HG02973 (cell line): ENCODE data around the gene ST6GALNAC4.
A peak's percentile ranks its signal among the peaks of the same experiment; 100 is the strongest.

Experiments used
- ATAC-seq: cut with Tn5 transposase; IDR thresholded peaks from one replicate; pipeline ENCODE4 v1.9.1; 2021; ENCODE audit warnings: moderate library complexity; ENCODE audit not compliant: unreplicated experiment

Gene ST6GALNAC4

GRCh38 chr9:127915801-127916719 is 781 bp downstream of the ST6GALNAC4 start:
- no peak for ATAC-seq

DNA sequence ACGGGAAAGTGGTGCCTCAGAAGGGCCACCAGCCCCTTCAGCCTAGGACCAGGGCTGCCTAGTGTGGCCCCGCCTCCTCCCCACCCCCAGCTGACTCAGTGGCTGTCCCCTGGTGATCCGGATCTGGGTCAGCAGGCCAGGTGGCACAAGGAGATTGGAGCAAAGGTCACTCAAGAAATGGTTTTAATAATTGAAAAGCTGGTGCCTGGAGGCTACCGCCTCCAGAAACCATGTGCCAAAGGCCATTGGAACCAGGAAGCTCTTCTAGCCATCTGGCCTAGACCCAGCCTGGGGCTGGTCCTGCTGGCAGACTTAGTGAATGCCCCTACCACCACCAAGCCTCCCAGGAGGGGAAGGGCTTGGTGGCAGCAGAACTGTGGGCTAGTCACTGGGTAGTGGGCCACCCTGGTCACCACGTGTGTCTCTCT is 1.5 kb downstream of the ST6GALNAC4 start:
- ATAC-seq, result no peak

DNA sequence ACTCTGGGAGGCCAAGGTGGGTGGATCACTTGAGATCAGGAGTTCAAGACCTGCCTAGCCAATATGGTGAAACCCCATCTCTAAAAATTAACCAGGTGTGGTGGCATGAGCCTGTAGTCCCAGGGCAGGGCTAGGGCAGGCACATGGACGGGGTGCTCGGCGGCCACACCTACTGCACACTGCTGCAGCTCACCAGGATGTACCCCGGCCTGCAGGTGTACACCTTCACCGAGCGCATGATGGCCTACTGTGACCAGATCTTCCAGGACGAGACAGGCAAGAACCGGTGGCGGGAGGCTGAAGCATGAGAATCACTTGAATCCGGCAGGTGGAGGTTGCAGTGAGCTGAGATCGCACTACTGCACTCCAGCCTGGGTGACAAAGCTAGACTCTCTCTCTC is 3.2 kb downstream of the ST6GALNAC4 start:
- no peak for ATAC-seq

DNA sequence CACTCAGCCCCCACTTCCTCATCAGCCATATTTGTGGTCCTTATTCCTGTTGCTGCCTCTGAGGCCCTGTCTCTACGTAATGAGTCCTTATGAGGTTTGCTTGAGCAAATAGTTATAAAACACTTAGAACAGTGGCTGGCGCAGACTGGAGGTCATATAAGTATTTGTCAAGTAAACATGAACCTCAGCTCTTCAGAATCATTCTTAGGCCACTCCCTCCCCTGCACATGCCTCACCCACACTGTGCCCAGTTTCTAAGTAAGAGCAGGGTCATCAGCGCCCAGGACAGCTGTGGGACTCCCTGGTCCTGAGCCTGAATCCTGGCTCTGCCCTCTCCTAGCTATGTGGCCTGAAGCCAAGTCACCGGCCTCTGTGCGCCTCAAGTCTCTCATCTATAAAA is 4.0 kb downstream of the ST6GALNAC4 start:
- no peak for ATAC-seq

GRCh38 chr9:127912296-127912695 is 4.5 kb downstream of the ST6GALNAC4 start:
- ATAC-seq, result no peak

DNA sequence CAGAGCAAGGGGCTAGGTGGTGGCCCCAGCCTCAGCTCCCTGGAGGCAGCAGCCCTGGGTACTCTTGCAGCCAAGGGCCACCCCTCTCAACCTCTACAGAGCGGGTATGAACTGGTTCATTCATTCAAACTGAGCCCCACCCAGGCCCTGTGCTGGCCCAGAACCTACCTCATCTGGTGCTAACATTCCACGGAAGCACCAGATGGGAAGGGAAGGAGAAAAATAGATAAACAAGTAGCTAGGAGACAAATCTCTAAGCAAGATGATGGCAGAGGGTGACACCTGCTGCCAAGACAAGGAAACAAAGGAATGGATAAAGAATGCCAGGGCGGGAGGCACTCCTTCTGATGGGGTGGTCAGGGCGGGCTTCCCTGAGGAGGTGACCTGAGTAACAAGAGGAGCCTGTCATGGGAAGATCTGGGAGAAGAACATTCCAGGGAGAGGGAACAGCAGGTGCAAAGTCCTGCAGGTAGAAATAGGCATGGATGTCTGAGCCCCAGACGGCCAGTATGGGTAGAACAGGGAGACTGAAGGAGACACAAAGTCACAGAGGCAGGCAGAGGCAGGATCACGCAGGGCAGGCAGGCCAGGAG is 6.1 kb downstream of the ST6GALNAC4 start:
- no peak for ATAC-seq

GRCh38 chr9:127909839-127910273 is 7.0 kb downstream of the ST6GALNAC4 start:
- no peak for ATAC-seq

DNA sequence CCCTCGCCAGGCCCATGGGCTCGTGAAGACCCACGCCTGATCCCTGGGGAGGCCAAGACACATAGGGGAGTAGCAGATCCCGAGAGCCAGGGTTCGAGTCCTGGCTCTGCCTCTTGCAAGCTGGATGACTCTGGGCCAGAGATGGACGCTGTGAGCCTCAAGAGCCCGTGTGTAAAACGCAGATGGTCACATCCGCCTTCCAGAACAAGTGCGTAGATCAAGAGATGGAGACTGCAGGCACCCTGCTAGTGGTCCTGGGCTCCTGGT is 8.2 kb downstream of the ST6GALNAC4 start:
- ATAC-seq, result no peak

GRCh38 chr9:127907867-127908659 is 8.8 kb downstream of the ST6GALNAC4 start:
- no peak for ATAC-seq

GRCh38 chr9:127905788-127906191 is 11.1 kb downstream of the ST6GALNAC4 start:
- no peak for ATAC-seq

- no peak for ATAC-seq
These were observed 11.7 kb downstream of the ST6GALNAC4 start for GRCh38 chr9:127905004-127905728.

DNA sequence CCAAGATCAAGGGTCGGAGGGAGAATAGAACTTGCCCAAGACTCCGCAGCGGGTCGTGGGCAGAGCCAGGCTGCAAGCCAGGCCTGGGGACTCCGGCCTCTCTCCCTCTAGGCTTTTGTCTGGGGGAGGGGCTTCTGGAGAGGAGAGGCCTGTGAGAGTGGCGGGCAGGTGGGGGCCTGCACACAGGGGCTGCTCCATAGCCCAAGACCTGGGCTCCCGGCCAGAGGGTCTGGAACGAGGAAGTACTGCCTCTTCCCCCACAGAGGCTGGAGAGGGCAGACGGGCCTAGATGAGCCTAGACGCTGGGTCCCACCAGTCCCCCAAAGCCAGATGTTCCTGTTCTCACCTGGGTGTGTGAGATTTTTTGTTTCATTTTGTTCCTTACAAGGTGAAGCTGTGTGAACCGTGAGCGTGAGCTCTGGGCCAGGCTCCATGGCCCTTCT is 12.3 kb downstream of the ST6GALNAC4 start:
- ATAC-seq, result no peak

DNA sequence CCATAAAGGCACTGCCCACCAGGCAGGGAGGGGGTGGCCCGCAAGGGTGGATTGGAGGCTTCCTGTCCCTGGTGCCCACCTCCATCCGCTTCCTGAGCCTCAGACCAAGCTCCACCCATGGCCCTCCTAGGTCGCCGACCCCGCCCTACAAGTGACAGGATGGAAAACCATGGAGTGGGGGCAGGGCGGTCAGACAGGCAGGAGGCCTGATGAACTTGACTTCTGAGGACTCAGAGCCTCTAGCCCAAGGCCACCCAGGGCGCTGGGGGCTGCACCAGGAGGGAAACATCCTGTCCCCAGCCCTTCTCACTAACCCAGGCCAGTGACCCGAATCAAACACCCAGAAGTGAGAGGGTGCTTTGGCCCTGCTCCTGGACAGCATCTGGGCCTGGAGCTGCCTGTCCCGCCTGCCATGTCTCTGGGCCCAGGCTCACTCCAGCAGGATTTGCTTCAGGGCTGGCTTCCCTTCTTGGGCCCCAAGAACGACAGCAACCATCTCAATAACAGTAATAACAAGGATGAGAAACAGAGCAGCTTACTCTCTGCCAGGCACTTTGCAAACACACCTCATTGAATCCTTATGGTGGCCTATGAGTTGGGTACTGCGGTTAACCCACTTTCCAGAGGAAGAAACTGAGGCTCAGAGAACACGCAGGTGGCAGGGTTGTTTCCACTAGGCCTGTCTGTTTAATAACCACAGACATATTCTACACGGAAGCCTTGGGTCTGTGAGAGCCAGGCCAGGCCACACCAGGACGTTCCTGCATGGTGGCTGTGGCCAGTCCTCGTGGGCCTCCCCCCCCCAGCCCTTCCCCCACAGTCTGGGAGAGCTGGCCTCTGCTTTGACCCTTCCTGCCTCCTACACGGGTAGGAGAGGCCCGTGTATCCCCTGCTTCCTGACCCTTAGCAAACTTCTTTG is 13.0 kb downstream of the ST6GALNAC4 start:
- no peak for ATAC-seq

DNA sequence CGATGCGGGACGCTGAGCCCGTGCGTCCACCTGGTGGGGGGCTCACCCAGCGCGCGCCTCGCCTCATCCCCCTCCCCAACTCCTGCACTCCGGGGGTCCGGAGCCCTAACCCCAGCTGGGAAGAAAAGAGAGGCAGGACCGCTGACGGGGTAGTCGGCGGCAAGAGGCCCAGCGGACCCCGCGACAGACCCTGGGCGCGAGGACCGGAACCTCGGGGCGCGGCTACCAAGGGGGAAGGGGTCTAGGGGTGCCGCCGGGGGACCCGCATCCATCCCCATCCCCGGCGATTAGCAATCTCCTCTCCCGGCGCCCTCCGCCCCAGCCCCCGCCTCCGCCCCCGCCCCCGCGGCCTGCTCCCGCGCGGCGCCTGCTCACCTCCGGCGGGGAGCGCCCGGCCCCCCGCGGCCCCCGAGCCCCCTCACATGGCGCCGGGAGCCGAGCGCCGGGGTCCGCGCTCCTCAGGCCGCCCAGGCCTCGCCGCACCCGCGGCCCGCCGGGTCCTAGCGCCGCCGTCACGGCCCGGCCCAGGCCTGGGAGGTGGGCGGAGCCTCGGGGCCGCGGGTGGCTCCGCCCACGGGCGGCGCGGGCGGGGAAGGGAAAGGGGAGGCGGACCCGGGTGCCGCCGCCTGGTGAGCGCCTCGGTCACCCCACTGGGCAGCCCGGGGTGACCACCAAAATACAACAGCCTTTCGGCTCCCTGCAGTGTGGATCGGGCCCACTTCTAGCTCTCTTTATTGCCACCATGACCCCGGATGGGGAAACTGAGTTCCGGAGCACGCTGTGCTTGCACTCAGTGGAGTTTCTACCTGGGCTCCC is 17.5 kb downstream of the ST6GALNAC4 start, which contains the start of gene ST6GALNAC6:
ST6GALNAC6 (minus strand) TSS at position 476 of the 816 bp plus-strand sequence. CDS start 1,622 bp downstream, outside the sequence.
- peak; percentile 58 for ATAC-seq

DNA sequence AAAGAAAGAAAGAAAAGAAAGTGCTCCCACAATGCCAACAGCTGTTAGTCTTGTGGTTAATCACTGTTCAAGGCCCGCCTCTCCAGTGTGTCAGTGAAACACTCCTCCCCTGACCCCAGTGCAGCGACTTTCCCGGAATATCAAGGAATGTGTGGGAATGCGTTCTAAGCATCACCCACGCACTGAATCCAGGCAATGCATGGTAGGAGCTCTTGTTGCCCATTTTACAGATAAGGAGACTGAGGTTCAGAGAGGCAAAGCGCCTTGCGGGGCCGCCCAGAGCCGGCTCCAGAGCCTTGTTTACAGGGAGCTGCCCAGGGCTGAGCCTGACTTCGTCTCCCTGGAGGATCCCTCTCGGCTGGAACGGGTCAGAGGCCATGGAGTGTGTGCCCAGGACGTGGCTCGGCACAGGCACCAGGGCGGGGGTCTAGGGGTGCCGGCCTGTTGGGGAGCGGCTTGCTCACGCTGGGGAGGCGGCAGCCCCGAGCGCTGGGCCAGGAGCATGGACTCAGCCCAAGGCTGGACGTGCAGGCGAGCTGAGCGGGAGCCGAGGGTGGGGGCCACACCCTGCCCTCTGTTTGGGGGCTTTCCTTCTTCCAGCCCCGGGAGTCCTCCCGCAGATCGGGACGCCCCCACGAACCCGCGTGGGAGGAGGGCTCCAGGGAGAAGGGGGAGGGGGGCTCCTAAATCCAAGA is 18.3 kb downstream of the ST6GALNAC4 start:
- no peak for ATAC-seq

DNA sequence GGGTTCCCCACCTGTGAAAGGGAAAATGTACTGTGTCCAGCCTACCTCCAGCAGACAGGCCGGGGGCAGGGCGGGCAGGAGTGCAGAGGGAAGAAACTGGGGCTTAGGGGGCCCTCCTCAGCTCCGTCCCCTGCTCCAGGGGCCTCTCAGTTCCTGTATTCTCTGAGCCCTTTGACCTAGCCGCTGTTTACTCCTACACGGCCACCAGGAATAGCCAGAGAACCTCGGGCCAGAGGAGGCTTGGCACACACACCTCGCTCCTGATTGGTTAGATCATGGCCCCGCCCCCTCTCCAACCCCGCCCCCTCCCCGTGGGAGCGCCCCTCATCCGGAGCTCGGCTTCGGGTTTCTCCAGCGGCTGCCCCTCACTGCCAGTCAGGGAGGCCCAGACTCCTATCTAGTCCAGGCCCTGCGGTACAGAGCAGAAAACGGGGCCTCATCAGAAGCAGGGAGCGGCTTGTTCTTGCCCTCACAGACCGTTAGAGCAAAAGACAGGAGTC is 19.6 kb downstream of the ST6GALNAC4 start:
- ATAC-seq, result no peak

DNA sequence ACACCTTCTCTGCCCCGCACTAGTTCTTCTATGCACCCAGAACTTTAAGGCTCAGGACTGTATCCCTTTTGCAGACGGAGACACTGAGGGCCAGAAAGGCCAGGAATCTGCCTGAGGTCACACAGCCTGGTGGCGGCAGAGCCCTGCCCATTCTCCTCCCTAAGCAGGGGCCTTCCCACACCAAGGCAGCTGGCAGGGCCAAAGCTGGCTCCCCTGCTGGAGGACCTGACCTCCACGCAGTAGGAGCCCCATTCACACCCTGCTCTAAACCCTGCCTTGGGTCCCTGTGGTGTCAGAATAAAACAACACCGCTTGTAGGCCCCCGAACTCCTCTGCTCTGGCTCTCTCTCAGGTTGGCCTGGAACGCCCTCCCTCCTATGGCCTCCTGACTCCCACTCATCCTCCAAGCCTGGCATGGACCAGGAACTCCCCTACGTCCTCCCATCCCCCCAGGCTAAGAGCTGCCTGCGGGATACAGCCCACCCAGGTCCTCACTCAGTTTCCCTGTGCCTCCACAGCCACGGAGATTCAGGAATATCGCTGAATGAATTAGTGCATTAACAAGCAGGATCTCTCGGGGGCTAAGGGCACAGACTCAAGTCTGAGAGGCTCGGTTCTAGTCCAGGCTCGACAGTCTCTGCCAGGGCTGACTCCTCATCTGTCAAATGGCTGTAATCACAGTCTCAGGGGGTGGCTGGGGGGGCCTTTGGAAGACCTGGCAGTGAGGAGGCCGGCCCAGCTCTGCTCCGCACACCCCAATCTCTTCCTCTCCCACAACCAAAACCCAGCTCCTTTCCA is 20.2 kb downstream of the ST6GALNAC4 start:
- no peak for ATAC-seq
